Keratinocyte (primary cell): ENCODE data around the gene CCDC54. TPM values are rescaled to one million over a fixed set of nuclear protein-coding genes. Genes with fewer than 3 reads are reported as not detected.

Source experiments
- DNase-seq: peaks from one replicate; pipeline ENCODE4 v3.0.0-alpha.2; 2011; ENCODE audit warnings: low read depth, missing footprints, low spot score
- FAIRE-seq: peaks from 2 replicates; lab custom pipeline; 2011; peaks lifted over from hg19 to GRCh38; lab: Jason Lieb, UNC
- H2AFZ ChIP-seq: 2 replicates; pipeline ENCODE4 v1.6.0; 2012; ENCODE audit warnings: low read length, control low read depth, inconsistent platforms; ENCODE audit not compliant: control insufficient read depth
- H3K27ac ChIP-seq: 2 replicates; pipeline ENCODE4 v1.5.1; 2011; ENCODE audit warnings: low read length; ENCODE audit not compliant: control insufficient read depth, insufficient read depth
- H3K27me3 ChIP-seq: 3 replicates; pipeline ENCODE4 v1.6.0; 2011; ENCODE audit warnings: low read length; ENCODE audit not compliant: control insufficient read depth, insufficient read depth; ENCODE audit errors: extremely low read depth
- H3K36me3 ChIP-seq, 2 experiments: 2 replicates in 1 of 2; 3 replicates in 1 of 2; pipeline ENCODE4 v1.5.1; 2011; ENCODE audit warnings: low read length in 2 of 2, mild to moderate bottlenecking in 1 of 2; ENCODE audit not compliant: control insufficient read depth in 2 of 2, insufficient read depth in 2 of 2; ENCODE audit errors: extremely low read depth in 1 of 2
- H3K4me1 ChIP-seq: 3 replicates; pipeline ENCODE4 v1.5.1; 2011; ENCODE audit warnings: low read length; ENCODE audit not compliant: control insufficient read depth, insufficient read depth; ENCODE audit errors: extremely low read depth
- H3K4me2 ChIP-seq: 3 replicates; pipeline ENCODE4 v1.6.0; 2011; ENCODE audit warnings: low read depth, low read length; ENCODE audit not compliant: control insufficient read depth, insufficient read depth; ENCODE audit errors: extremely low read depth
- H3K4me3 ChIP-seq, 3 experiments: fragments of 200-600 bp in 1 of 3; sonication (generic) in 1 of 3; 2 replicates in 2 of 3; 3 replicates in 1 of 3; pipeline ENCODE4 v1.5.1; 2011 to 2016; ENCODE audit warnings: low read length in 3 of 3, mild to moderate bottlenecking in 3 of 3, control low read depth in 2 of 3, inconsistent platforms in 1 of 3, low read depth in 1 of 3, mixed read lengths in 1 of 3, mixed run types in 1 of 3, moderate library complexity in 1 of 3; ENCODE audit not compliant: control insufficient read depth in 2 of 3, insufficient read depth in 2 of 3; ENCODE audit errors: extremely low read depth in 1 of 3
- H3K79me2 ChIP-seq: 2 replicates; pipeline ENCODE4 v1.6.0; 2012; ENCODE audit warnings: low read length; ENCODE audit not compliant: control insufficient read depth, insufficient read depth
- H3K9ac ChIP-seq: 3 replicates; pipeline ENCODE4 v1.6.0; 2011; ENCODE audit warnings: low read length; ENCODE audit not compliant: control insufficient read depth, insufficient read depth; ENCODE audit errors: extremely low read depth
- H3K9me1 ChIP-seq: 3 replicates; pipeline ENCODE4 v1.6.0; 2011; ENCODE audit warnings: low read length; ENCODE audit not compliant: control insufficient read depth, insufficient read depth; ENCODE audit errors: extremely low read depth
- H3K9me3 ChIP-seq: 2 replicates; pipeline ENCODE4 v1.5.1; 2012; ENCODE audit warnings: low read depth, low read length; ENCODE audit not compliant: control insufficient read depth
- H4K20me1 ChIP-seq: 3 replicates; pipeline ENCODE4 v1.6.0; 2011; ENCODE audit warnings: low read length; ENCODE audit not compliant: control insufficient read depth, insufficient read depth; ENCODE audit errors: extremely low read depth
- EZH2 ChIP-seq: IDR thresholded peaks from one replicate; pipeline ENCODE4 v1.6.1; 2012; ENCODE audit warnings: inconsistent platforms, mild to moderate bottlenecking, low read length, moderate library complexity
- dilution Hi-C: fragments of 300-500 bp; cut with MboI; formaldehyde crosslinking; loops from one replicate; pipeline ENCODE4 v1.7.0; 2020; ENCODE audit warnings: low sequenced_read_pairs; ENCODE audit not compliant: extremely low pct_ligation_motif_present
- polyA plus RNA-seq, 5 experiments: library from polyadenylated mRNA; depleted of rRNA in 3 of 5; stranded (reverse) in 3 of 5; stranded (forward) in 1 of 5; unstranded in 1 of 5; fragments of >200 nt; gene quantifications; 1 replicate in 1 of 5; 2 replicates in 3 of 5; 3 replicates in 1 of 5; pipeline versions ENCODE4 v1.2.1 to v1.2.3, GENCODE V29; 2011 to 2012; ENCODE audit warnings: missing spikeins in 2 of 5, low read depth in 1 of 5, low replicate concordance in 1 of 5
- TF ChIP-seq, protein P1 (sequence below), 3 experiments: IDR thresholded peaks in 1 of 3; conservative IDR thresholded peaks in 1 of 3; optimal IDR thresholded peaks in 1 of 3; 2 replicates in 2 of 3; 3 replicates in 1 of 3; pipeline versions ENCODE3 to v1.5.1; 2011; ENCODE audit warnings: low read length in 3 of 3, mild to moderate bottlenecking in 3 of 3, moderate library complexity in 2 of 3, control low read depth in 1 of 3, inconsistent platforms in 1 of 3; ENCODE audit not compliant: insufficient read depth in 2 of 3; ENCODE audit errors: extremely low read depth in 1 of 3

CCDC54 gene
- polyA plus RNA-seq, 1 donor (not counting 4 experiments of a cell fraction or from before 2014, with no cell fraction given): not detected

DNA sequence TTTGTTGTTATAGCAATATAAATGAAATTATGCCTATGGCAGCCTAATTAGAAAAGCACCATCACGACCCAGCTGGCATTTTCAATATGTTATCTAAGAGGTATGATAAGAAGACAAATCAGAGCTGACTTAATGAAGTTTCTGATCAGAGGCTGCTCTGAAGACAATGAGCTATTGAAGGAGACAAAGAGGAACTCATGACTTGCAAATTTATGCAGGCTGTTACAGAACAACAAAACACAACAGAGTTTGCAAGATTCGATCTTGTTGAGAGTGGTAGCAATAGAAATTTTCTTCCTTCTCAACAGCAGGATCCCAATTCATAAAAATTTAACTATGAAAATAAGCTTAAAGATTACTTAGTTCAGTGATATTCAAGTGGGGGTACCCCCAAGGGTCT is 7.7 kb downstream of the CCDC54 start:
- no peaks in the 10 kb centered on the region for H3K9me3 ChIP-seq
- DNase-seq: no peak

DNA sequence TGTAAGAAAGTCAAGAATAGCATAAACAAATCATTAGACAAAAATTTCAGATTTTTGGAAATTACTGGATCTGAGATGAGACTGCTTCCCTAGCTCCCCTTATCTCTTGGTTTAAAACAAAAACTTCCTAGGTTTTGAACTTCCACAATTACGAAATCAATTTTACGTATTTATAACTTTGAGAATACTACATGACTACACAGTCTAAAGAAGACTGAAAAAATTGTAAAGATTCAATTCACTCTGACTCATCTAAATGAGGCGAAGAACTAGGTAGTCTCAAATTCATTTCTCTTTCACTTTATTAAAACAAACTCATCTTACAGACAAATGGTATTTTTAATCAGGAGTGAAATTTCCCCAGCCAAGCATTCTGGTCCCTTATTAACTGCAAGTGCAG is 10.3 kb downstream of the CCDC54 start:
- FAIRE-seq: no peak
- H3K36me3 ChIP-seq: no peaks in the 10 kb centered on the region
- no peaks in the 10 kb centered on the region for H4K20me1 ChIP-seq
- H2AFZ ChIP-seq: no peak overlapping the region
- H3K9me3 ChIP-seq: no peaks in the 10 kb centered on the region
- no peak for DNase-seq
- no peaks in the 10 kb centered on the region for H3K27me3 ChIP-seq
- no peak overlapping the region for H3K4me2 ChIP-seq
- TF ChIP-seq, protein P1, sequence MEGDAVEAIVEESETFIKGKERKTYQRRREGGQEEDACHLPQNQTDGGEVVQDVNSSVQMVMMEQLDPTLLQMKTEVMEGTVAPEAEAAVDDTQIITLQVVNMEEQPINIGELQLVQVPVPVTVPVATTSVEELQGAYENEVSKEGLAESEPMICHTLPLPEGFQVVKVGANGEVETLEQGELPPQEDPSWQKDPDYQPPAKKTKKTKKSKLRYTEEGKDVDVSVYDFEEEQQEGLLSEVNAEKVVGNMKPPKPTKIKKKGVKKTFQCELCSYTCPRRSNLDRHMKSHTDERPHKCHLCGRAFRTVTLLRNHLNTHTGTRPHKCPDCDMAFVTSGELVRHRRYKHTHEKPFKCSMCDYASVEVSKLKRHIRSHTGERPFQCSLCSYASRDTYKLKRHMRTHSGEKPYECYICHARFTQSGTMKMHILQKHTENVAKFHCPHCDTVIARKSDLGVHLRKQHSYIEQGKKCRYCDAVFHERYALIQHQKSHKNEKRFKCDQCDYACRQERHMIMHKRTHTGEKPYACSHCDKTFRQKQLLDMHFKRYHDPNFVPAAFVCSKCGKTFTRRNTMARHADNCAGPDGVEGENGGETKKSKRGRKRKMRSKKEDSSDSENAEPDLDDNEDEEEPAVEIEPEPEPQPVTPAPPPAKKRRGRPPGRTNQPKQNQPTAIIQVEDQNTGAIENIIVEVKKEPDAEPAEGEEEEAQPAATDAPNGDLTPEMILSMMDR (optimal IDR thresholded peaks at IDR 0.05 in 1 of 3, IDR thresholded peaks at IDR 0.05 in 1 of 3, conservative IDR thresholded peaks at IDR 0.05 in 1 of 3; ENCODE audit: extremely low read depth in 1 of 3, insufficient read depth in 2 of 3, low read length in 3 of 3): no peak
- no peak for TF ChIP-seq EZH2
- no peak overlapping the region for H3K4me3 ChIP-seq
- dilution Hi-C loops: no loop called here
- H3K9me1 ChIP-seq: no peaks in the 10 kb centered on the region
- no peak overlapping the region for H3K9ac ChIP-seq
- no peak overlapping the region for H3K27ac ChIP-seq
- no peaks in the 10 kb centered on the region for H3K79me2 ChIP-seq
- peaks cover 9% of the 10 kb centered on the region for H3K4me1 ChIP-seq

More for the DNA sequence above, 7.7 kb downstream of the CCDC54 start:
- H2AFZ ChIP-seq: no peak overlapping the region
- no peaks in the 10 kb centered on the region for H4K20me1 ChIP-seq
- TF ChIP-seq, protein P1 (optimal IDR thresholded peaks at IDR 0.05 in 1 of 3, IDR thresholded peaks at IDR 0.05 in 1 of 3, conservative IDR thresholded peaks at IDR 0.05 in 1 of 3; ENCODE audit: extremely low read depth in 1 of 3, insufficient read depth in 2 of 3, low read length in 3 of 3): no peak
- no peak for TF ChIP-seq EZH2
- H3K9ac ChIP-seq: no peak overlapping the region
- H3K36me3 ChIP-seq: no peaks in the 10 kb centered on the region
- FAIRE-seq: no peak
- dilution Hi-C loops: no loop called here
- H3K4me3 ChIP-seq: no peak overlapping the region
- no peaks in the 10 kb centered on the region for H3K27me3 ChIP-seq
- H3K27ac ChIP-seq: no peak overlapping the region
- no peaks in the 10 kb centered on the region for H3K9me1 ChIP-seq
- peaks cover 5% of the 10 kb centered on the region for H3K4me1 ChIP-seq
- H3K79me2 ChIP-seq: no peaks in the 10 kb centered on the region
- no peak overlapping the region for H3K4me2 ChIP-seq
